Activated T-cell treated with anti-CD3 and anti-CD28 coated beads, Interleukin-2, amount 50 U/mL, for 4 hours (primary cell): Measurements from ENCODE around the gene NTRK3. TPM values are rescaled to one million over a fixed set of nuclear protein-coding genes. Genes with fewer than 3 reads are reported as not detected.

Experiments used
- ATAC-seq, 2 donors: fragments of 200-7000 bp; cut with Tn5 transposase; one replicate each; pipeline ENCODE4 v1.10.0; 2021
- DNase-seq: peaks from one replicate; pipeline ENCODE4 v3.0.0-alpha.2; 2020
- H3K27me3 Mint-ChIP-seq: one replicate; pipeline ENCODE4 v1.8.0; 2021; ENCODE audit warnings: low read depth, mixed read lengths
- H3K36me3 Mint-ChIP-seq: one replicate; pipeline ENCODE4 v1.8.0; 2022; ENCODE audit warnings: mixed read lengths; ENCODE audit not compliant: insufficient read depth
- H3K4me1 Mint-ChIP-seq: one replicate; pipeline ENCODE4 v1.8.0; 2021; ENCODE audit warnings: low read depth, mixed read lengths
- H3K4me3 Mint-ChIP-seq: one replicate; pipeline ENCODE4 v1.8.0; 2021; ENCODE audit warnings: mild to moderate bottlenecking, moderate library complexity, mixed read lengths
- H3K9me3 Mint-ChIP-seq: one replicate; pipeline ENCODE4 v1.8.0; 2021; ENCODE audit warnings: mixed read lengths
- total RNA-seq, 3 donors: library from RNA; stranded (reverse); gene quantifications; one replicate each; pipeline ENCODE4 v1.2.1, GENCODE V29; 2021

The NTRK3 gene
- total RNA-seq, 3 donors from 2014 or later = 0.18 to 1.7 TPM; not detected in 1

DNA sequence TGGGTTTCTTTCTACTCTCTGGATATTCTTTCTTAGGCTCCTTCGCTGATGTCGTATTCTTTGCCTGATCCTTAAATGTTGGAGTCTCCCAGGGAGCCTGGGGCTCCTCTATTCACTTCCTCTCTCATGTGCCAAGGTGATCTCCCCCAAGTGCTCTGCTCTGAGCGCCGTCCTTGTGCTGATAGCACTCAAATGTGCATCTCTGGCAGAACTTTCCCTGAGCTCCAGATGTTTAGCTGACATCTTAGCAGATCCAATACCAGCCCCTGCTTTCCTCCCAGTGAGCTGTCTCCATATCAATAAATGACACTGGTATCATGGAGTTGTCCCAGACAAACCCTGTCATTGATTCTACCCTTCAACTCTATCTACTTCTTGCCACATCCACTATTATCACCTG is 62.4 kb downstream of the NTRK3 start:
- H3K36me3 Mint-ChIP-seq = no peaks in the 10 kb centered on the region
- H3K4me1 Mint-ChIP-seq = no peaks in the 10 kb centered on the region
- no peak overlapping the region for H3K4me3 Mint-ChIP-seq
- H3K27me3 Mint-ChIP-seq = peaks cover 6% of the 10 kb centered on the region
- no peak for ATAC-seq
- H3K9me3 Mint-ChIP-seq = no peaks in the 10 kb centered on the region
- DNase-seq = no peak

DNA sequence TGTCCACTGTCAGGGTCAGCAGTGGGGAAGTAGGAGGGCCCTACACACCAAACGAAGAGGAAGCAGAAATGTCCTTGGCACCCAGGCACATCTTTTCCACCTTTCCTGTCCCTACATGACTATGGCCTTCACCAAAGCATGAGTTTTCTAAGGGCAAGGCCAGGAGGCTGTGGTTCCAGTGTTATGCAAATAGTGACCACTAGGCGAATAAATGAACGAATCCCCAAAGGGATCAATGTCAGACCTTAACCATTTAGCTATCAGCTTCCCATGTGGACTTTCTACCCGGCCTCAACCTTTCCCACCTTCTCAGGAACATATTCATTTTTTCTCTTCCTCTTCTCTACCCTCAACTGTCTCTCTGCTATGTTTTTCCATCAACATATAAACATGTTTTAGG is 63.1 kb downstream of the NTRK3 start:
- H3K27me3 Mint-ChIP-seq = peaks cover 6% of the 10 kb centered on the region
- ATAC-seq (no peak), DNase-seq (no peak)
- H3K36me3 Mint-ChIP-seq = no peaks in the 10 kb centered on the region
- H3K9me3 Mint-ChIP-seq = no peaks in the 10 kb centered on the region
- H3K4me3 Mint-ChIP-seq = no peak overlapping the region
- H3K4me1 Mint-ChIP-seq = no peaks in the 10 kb centered on the region

DNA sequence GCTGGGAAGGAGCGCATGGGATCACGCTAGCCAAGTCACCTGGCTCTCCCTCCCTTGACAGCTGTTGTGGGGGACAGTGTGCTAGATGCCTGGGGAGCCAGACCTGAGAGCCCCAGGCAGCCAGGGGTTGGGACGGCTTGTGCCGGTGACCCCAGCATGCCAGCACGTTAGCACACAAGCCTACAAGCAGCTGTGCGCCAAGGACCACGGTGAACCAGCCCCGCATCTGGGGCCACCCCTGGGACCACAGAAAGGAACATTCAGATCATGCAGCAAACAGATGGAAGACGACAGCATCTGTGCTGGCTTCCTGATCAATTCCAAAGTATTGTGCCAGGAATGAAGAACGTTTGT is 64.8 kb downstream of the NTRK3 start:
- no peak for DNase-seq
- peaks cover 9% of the 10 kb centered on the region for H3K27me3 Mint-ChIP-seq
- ATAC-seq = no peak
- H3K4me1 Mint-ChIP-seq = no peaks in the 10 kb centered on the region
- no peaks in the 10 kb centered on the region for H3K36me3 Mint-ChIP-seq
- H3K4me3 Mint-ChIP-seq = no peak overlapping the region
- no peaks in the 10 kb centered on the region for H3K9me3 Mint-ChIP-seq

DNA sequence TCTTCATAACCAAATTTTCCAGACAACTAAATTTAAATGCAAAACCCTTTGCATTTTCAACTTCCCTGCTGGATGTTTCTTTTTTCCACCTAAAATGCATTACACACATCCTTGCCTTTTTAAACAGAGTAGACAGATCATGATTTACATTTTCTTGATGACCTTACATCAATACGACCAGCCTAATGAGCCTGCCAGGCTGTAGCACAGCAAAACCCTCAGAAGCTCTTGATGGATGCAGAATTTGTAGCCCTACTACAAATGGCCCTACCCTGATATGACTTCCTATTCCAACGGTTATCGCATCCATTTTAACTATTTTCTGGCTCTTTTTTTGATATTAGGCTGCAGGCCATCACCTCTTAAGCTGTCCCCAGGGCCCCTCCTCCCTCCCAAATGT is 66.3 kb downstream of the NTRK3 start:
- no peaks in the 10 kb centered on the region for H3K4me1 Mint-ChIP-seq
- H3K4me3 Mint-ChIP-seq = no peak overlapping the region
- H3K9me3 Mint-ChIP-seq = no peaks in the 10 kb centered on the region
- peaks cover 9% of the 10 kb centered on the region for H3K27me3 Mint-ChIP-seq
- H3K36me3 Mint-ChIP-seq = no peaks in the 10 kb centered on the region
- ATAC-seq = no peak
- DNase-seq = no peak

DNA sequence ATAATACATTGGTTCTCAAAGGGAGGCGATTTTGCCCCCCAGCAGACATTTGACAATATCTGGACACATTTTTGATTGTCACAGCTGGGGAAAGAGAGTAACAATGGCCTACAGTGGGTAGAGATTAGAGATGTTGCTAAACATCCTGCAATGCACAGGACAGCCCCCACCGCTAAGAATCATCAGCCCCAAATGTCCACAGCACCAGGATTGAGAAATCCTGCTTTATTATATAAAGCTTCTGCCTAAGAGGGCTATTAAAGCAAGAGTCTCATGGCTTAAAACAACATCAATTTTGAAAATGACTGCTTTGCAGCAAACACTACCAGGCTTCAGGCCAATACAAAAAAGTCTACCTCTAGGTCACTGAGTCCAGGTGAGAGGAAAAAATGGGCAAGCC is 68.2 kb downstream of the NTRK3 start:
- no peaks in the 10 kb centered on the region for H3K4me1 Mint-ChIP-seq
- DNase-seq (no peak), ATAC-seq (no peak)
- peaks cover 3% of the 10 kb centered on the region for H3K27me3 Mint-ChIP-seq
- H3K9me3 Mint-ChIP-seq = no peaks in the 10 kb centered on the region
- H3K4me3 Mint-ChIP-seq = no peak overlapping the region
- no peaks in the 10 kb centered on the region for H3K36me3 Mint-ChIP-seq

DNA sequence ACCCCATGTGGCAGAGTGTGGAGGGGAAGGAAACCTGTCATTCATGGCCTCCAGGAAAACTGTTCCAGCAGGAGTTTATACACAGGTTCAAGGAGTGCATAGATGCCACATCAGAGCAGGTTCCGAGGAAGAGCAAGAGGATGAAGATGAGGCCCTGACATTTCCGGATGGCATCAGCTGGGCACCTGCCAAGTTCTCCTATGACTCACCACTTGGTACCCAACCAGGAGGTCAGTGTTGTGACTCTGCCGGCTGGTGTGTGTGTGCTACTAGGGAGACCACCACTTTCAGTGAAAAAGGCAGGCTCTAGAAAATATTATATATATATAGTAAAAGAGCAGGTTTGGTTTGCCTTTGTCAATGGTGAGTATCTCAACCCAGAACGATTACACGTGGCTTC is 69.3 kb downstream of the NTRK3 start:
- no peak overlapping the region for H3K4me3 Mint-ChIP-seq
- H3K4me1 Mint-ChIP-seq = no peaks in the 10 kb centered on the region
- DNase-seq (no peak), ATAC-seq (no peak)
- no peaks in the 10 kb centered on the region for H3K36me3 Mint-ChIP-seq
- H3K9me3 Mint-ChIP-seq = no peaks in the 10 kb centered on the region
- peaks cover 6% of the 10 kb centered on the region for H3K27me3 Mint-ChIP-seq

DNA sequence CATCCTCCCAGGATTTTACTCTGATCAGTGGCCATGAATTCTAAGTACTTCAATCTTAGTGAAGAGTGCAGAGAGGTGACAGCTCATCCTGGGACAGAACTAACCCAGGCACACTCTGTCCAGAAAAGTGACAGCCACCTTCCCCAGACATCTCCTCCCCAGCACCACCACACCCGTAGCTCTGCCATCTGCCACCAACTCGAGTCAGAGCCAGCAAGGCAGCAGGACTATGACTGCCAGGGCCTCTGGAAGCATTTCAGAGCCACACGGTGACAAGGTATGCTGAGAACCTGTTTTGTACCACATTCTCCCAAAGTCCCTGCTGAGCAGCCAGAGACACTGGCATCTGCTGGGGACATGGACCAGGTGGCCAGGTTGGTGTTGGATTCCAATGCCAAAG is 71.0 kb downstream of the NTRK3 start:
- Mint-ChIP-seq H3K27me3 (peaks cover 6% of the 10 kb centered on the region), H3K36me3 (no peaks in the 10 kb centered on the region), H3K4me3 (no peak overlapping the region), H3K4me1 (no peaks in the 10 kb centered on the region), H3K9me3 (no peaks in the 10 kb centered on the region)
- ATAC-seq (no peak), DNase-seq (no peak)

DNA sequence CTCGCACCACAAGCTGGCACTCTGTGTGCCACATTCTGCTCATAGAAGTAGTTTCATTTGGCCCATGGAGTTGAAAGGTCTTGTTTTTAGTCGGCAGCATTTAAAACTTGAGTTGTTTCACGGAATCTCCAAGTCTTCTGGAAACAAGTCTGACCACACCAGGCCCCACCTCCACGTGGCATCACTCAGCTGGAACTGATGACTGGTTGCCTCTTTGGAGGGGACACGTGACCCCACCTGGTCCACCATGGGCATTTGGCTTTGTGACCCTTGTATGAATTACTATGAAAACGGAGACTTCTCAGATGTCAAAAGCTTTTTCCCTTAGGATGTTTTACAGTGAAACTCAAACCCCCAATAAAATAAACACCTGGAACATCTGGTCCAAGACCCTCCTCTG is 74.9 kb downstream of the NTRK3 start:
- Mint-ChIP-seq H3K4me1 (no peaks in the 10 kb centered on the region), H3K9me3 (no peaks in the 10 kb centered on the region), H3K27me3 (peaks cover 6% of the 10 kb centered on the region), H3K4me3 (no peak overlapping the region), H3K36me3 (no peaks in the 10 kb centered on the region)
- ATAC-seq (no peak), DNase-seq (no peak)

DNA sequence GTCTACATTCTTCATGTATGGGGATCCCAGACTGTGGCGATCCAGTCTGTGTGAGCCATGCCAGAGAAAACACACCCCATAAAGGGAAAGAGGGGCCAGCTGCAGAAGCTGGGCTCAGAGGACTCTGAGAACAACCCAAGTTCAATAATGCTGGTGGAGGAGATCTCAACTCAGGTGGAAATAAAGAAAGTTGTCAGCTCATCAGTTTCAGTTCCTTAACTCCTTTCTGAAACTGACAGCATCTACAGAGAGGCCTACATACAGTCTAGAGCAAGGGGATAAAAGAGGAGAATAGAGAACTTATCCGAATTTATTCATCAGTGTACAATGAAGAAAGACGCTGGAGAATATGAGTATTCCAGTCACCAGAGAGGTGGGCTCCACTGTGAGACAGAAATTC is 77.0 kb downstream of the NTRK3 start:
- ATAC-seq (no peak), DNase-seq (no peak)
- H3K36me3 Mint-ChIP-seq = no peaks in the 10 kb centered on the region
- no peaks in the 10 kb centered on the region for H3K9me3 Mint-ChIP-seq
- no peak overlapping the region for H3K4me3 Mint-ChIP-seq
- peaks cover 6% of the 10 kb centered on the region for H3K27me3 Mint-ChIP-seq
- H3K4me1 Mint-ChIP-seq = no peaks in the 10 kb centered on the region

DNA sequence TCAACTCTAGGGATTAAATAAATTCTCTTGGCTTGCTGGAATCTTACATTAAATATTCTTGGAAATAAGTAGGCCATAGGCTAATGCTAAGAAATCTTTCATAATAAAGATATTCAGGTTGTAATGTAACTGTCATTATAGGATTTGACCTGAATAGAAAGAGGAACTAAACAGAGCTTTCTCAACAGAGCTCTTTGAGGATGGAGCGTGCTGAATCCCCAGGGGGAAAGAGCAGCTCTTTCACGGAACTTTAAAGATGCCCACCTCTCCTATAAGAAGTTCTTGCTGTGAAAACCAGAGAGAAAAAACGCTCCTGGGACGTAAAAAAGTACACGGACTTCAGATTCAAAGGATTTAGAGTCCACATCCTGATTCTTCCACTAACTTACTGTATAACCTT is 77.9 kb downstream of the NTRK3 start:
- peaks cover 6% of the 10 kb centered on the region for H3K27me3 Mint-ChIP-seq
- H3K4me3 Mint-ChIP-seq = no peak overlapping the region
- H3K36me3 Mint-ChIP-seq = no peaks in the 10 kb centered on the region
- DNase-seq (no peak), ATAC-seq (no peak)
- H3K9me3 Mint-ChIP-seq = no peaks in the 10 kb centered on the region
- no peaks in the 10 kb centered on the region for H3K4me1 Mint-ChIP-seq

DNA sequence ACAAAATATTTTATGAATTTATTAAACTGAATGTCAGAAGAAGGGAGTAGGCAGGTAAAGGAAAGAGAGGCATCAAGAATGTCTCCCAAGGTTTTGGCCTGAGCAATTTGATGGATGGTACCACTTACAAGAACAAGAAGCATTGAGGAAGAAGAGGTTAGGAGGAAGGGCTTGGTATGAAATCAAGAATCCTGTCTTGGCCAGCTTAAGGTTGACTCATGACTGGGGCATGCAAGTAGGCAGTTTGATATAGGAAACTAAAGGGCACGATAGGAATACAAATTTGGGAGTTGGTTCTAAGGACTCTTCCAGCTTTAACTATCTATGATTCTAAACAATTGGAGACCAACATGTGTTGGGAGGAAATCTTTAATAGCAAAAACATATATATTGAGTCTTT is 79.1 kb downstream of the NTRK3 start:
- H3K4me3 Mint-ChIP-seq = no peak overlapping the region
- no peak for ATAC-seq
- no peaks in the 10 kb centered on the region for H3K9me3 Mint-ChIP-seq
- DNase-seq = no peak
- peaks cover 4% of the 10 kb centered on the region for H3K27me3 Mint-ChIP-seq
- H3K36me3 Mint-ChIP-seq = no peaks in the 10 kb centered on the region
- no peaks in the 10 kb centered on the region for H3K4me1 Mint-ChIP-seq

DNA sequence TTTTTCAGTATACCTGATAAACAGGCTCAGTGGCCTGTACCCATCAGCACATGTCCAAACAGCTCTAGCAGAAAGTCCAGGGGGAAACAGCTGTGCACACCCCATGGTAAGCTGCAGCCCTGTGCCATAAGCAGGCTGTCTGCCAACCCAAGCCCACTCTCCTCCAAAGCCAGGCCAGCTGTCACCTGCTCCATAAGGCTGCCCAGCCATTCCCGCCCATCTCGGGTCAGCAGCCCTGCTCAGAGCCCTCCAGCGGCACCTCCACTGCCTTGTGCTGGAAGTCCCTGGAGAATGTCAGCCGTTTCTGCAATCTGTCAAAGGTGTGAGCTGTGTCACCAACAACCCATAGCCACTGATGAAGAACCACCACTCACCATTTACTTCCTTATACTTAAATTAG is 82.0 kb downstream of the NTRK3 start:
- Mint-ChIP-seq H3K9me3 (no peaks in the 10 kb centered on the region), H3K36me3 (no peaks in the 10 kb centered on the region), H3K4me3 (no peak overlapping the region), H3K27me3 (no peaks in the 10 kb centered on the region), H3K4me1 (no peaks in the 10 kb centered on the region)
- no peak for DNase-seq
- ATAC-seq = no peak

DNA sequence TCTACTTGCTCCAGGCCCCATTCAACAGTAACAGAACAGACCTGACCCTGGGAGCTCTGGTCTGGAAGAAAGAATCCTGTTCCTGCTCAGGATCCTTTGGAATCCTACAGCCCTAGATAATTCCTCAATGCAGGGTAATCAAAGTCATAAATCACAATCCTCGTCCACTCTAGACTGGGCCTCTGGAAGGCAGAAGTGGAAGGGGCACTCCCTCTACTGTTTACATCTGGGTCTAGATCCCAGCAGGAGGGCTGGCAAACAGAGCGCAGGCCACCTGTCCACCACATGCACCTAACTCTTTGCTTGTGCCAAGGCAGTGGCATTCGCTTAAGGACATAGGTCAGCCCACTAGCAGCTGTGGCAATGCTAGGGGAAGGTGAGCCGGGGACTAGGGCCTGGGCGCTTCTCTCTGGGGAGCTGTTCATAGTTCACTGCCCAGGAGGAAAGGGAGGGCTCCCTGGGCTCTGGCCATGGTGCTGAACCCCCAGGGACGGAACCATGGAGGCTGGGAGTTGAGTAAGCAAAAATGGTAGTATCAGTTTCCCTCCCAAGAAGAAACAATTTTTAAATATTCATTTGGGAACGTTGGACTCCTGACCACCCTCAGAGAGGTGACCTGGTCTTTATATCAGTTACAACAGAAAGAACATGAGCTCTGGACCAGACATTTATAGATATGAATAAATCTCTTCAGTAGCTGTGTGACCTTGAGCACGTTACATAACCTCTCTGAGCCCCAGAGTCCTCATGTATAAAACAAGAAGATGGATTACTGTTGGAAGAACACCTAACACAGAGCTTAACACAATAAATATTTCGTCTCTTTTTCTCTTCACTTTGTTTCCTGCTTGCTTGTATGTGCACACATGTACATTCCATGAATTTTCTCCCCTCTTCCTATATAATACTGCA is 90.2 kb downstream of the NTRK3 start:
- Mint-ChIP-seq H3K4me3 (no peak overlapping the region), H3K4me1 (no peaks in the 10 kb centered on the region), H3K9me3 (no peaks in the 10 kb centered on the region), H3K36me3 (no peaks in the 10 kb centered on the region), H3K27me3 (peaks cover 5% of the 10 kb centered on the region)
- ATAC-seq = no peak
- no peak for DNase-seq

DNA sequence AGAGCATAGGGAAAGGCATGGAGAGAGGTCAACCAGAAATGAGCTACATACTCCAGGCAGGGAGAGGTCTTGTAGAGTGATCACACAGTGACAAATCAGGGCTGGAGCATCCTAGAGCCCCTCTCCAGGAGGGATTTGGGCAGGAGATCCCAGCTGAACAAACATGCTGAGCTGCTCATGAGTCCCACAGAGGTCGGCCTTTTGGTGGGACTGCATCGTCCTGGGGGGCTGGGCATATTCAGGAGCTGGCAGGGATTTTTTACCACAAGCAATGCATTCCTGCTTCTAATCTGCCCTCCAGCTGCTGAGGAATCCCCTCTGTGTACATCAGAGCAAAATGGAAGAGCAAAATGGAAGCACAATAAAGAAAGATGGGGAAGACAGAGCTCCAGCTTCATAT is 94.9 kb downstream of the NTRK3 start:
- Mint-ChIP-seq H3K27me3 (peaks cover 5% of the 10 kb centered on the region), H3K4me1 (no peaks in the 10 kb centered on the region), H3K9me3 (no peaks in the 10 kb centered on the region), H3K36me3 (no peaks in the 10 kb centered on the region), H3K4me3 (no peak overlapping the region)
- no peak for ATAC-seq
- DNase-seq = no peak

DNA sequence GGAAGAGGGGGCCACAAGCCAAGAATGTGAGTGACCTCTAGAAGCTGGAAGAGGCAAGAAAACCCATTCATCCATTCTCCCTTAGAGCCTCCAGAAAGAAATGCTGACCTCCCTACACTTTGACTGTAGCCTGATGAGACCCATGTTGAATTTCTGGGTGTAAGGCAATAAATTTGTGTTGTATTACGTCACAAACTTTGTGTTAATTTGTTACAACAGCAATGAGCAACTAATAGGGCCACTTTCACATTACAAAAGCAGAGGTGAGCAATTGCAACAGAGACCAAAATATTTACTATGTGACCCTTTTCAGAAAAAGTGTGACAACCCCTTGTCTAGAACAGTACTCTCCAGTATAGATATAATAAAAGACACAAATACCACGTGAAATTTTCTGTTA is 101.2 kb downstream of the NTRK3 start:
- H3K36me3 Mint-ChIP-seq = no peaks in the 10 kb centered on the region
- H3K27me3 Mint-ChIP-seq = no peaks in the 10 kb centered on the region
- H3K9me3 Mint-ChIP-seq = no peaks in the 10 kb centered on the region
- no peak overlapping the region for H3K4me3 Mint-ChIP-seq
- DNase-seq (no peak), ATAC-seq (no peak)
- H3K4me1 Mint-ChIP-seq = no peaks in the 10 kb centered on the region
